ENCODE measurements around the gene DECR2. TPM values are rescaled to one million over a fixed set of nuclear protein-coding genes. Genes with fewer than 3 reads are reported as not detected.

DECR2 gene
- total and polyA plus RNA-seq, 4 donors, result 42.2 to 210 (median 126) TPM

DNA sequence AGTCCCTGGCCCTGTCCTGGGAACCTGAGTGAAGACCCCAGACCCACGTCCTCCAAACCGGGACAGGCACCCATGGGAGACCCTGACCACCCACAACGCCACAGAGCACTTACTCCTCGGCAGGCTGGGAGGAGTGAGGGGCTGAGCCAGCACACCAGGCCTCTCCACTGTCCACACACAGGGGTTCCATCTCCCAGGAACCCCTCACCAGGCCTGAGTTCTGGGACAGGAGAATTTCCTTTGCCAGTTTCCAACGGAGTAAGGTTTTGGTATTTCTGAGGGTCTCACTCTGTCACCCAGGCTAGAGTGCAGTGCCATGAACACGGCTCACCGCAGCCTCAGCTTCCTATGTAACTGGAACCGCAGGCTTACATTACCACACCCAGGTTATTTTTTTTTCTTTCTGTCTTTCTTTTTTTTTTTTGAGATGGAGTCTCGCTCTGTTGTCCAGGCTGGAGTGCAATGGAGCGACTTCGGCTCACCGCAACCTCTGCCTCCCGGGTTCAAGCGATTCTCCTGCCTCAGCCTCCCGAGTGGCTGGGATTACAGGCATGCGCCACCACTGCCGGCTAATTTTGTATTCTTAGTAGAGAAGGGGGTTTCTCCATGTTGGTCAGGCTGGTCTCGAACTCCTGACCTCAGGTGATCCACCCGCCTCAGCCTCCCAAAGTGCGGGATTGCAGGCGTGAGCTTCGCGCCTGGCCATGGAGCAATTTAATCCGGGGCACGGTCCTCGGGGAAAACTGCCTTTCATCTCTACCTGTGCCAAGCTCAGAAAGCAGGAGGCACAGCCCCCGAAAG is 21.5 kb upstream of the DECR2 start:
- no peak for DNase-seq (ENCODE audit: low spot score)
- no peaks in the 10 kb centered on the region for H3K9me3 ChIP-seq (ENCODE audit: control insufficient read depth in 4 of 4, low read length in 3 of 4)
- TF ChIP-seq GABPA (IDR thresholded peaks at IDR 0.05 in 1 of 2, conservative IDR thresholded peaks at IDR 0.05 in 1 of 2) (no peak), EGR1 (IDR thresholded peaks at IDR 0.05; ENCODE audit: low read depth in 2 of 2) (no peak), YY1 (IDR thresholded peaks at IDR 0.05) (no peak), ATF3 (IDR thresholded peaks at IDR 0.05) (no peak), CTCF (IDR thresholded peaks at IDR 0.05; ENCODE audit: low read depth, low read length, missing input control) (no peak), JUND (IDR thresholded peaks at IDR 0.05) (no peak)
- TF ChIP-seq, protein P1, sequence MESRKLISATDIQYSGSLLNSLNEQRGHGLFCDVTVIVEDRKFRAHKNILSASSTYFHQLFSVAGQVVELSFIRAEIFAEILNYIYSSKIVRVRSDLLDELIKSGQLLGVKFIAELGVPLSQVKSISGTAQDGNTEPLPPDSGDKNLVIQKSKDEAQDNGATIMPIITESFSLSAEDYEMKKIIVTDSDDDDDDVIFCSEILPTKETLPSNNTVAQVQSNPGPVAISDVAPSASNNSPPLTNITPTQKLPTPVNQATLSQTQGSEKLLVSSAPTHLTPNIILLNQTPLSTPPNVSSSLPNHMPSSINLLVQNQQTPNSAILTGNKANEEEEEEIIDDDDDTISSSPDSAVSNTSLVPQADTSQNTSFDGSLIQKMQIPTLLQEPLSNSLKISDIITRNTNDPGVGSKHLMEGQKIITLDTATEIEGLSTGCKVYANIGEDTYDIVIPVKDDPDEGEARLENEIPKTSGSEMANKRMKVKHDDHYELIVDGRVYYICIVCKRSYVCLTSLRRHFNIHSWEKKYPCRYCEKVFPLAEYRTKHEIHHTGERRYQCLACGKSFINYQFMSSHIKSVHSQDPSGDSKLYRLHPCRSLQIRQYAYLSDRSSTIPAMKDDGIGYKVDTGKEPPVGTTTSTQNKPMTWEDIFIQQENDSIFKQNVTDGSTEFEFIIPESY (IDR thresholded peaks at IDR 0.05), result no peak
- no peaks in the 10 kb centered on the region for H3K27me3 ChIP-seq (ENCODE audit: control insufficient read depth in 4 of 4, insufficient read depth in 4 of 4, low read length in 3 of 4)
- H3K27ac ChIP-seq (ENCODE audit: low read depth in 1 of 2, low read length in 2 of 2), result no peak overlapping the region
- 82% methylated on average over 27 of the region's 27 CpGs for WGBS
- peak overlapping the region in 1 of 3 donors; percentile 80 for H3K4me3 ChIP-seq (ENCODE audit: low read depth in 1 of 3, low read length in 3 of 3)
- peaks cover 0 to 13% (median 5%) of the 10 kb centered on the region in 4 donors for H3K36me3 ChIP-seq (ENCODE audit: control insufficient read depth in 4 of 4, insufficient read depth in 3 of 4, low read depth in 1 of 4, low read length in 3 of 4)
- H3K9ac ChIP-seq (ENCODE audit: low read depth in 1 of 2, low read length in 2 of 2), result no peak overlapping the region
- peaks cover 0 to 26% (median 15%) of the 10 kb centered on the region in 4 donors for H3K4me1 ChIP-seq (ENCODE audit: control insufficient read depth in 4 of 4, insufficient read depth in 4 of 4, low read length in 3 of 4)

- H3K4me1 ChIP-seq (ENCODE audit: control insufficient read depth in 4 of 4, insufficient read depth in 4 of 4, low read length in 3 of 4), result peaks cover 0 to 26% (median 15%) of the 10 kb centered on the region in 4 donors
- H3K9ac ChIP-seq (ENCODE audit: low read depth in 1 of 2, low read length in 2 of 2), result peak overlapping the region; percentile 47
Observed at GRCh38 chr16:380762-381011, 21.0 kb upstream of the DECR2 start.

More at GRCh38 chr16:380762-381011, 21.0 kb upstream of the DECR2 start:
- Histone ChIP-seq H3K27me3 (ENCODE audit: control insufficient read depth in 4 of 4, insufficient read depth in 4 of 4, low read length in 3 of 4) (no peaks in the 10 kb centered on the region), H3K4me3 (ENCODE audit: low read depth in 1 of 3, low read length in 3 of 3) (peak overlapping the region; percentile 54 to 80 (median 72)), H3K27ac (ENCODE audit: low read depth in 1 of 2, low read length in 2 of 2) (no peak overlapping the region), H3K36me3 (ENCODE audit: control insufficient read depth in 4 of 4, insufficient read depth in 3 of 4, low read depth in 1 of 4, low read length in 3 of 4) (peaks cover 0 to 11% (median 4%) of the 10 kb centered on the region in 4 donors), H3K9me3 (ENCODE audit: control insufficient read depth in 4 of 4, low read length in 3 of 4) (no peaks in the 10 kb centered on the region)
- 15% methylated on average over 12 of the region's 12 CpGs for WGBS
- TF ChIP-seq EGR1 (IDR thresholded peaks at IDR 0.05; ENCODE audit: low read depth in 2 of 2) (no peak), CTCF (IDR thresholded peaks at IDR 0.05; ENCODE audit: low read depth, low read length, missing input control) (no peak), HNF4G (IDR thresholded peaks at IDR 0.05) (no peak), YY1 (IDR thresholded peaks at IDR 0.05) (no peak), RXRA (IDR thresholded peaks at IDR 0.05) (no peak), TAF1 (conservative IDR thresholded peaks at IDR 0.05) (no peak), HNF4A (conservative IDR thresholded peaks at IDR 0.05) (no peak)
- no peak for DNase-seq (ENCODE audit: low spot score)

Data from liver (tissue), 9 donors.